Epithelial cell of proximal tubule (primary cell): ENCODE data around the gene ZSWIM6. TPM values are rescaled to one million over a fixed set of nuclear protein-coding genes. Genes with fewer than 3 reads are reported as not detected.

ENCODE experiments used
- DNase-seq: peaks from one replicate; pipeline ENCODE4 v3.0.0-alpha.2; 2011; ENCODE audit warnings: low read depth
- H3K4me3 ChIP-seq: 2 replicates; pipeline ENCODE4 v1.5.1; 2011; ENCODE audit warnings: low read depth, mild to moderate bottlenecking, low read length
- CTCF ChIP-seq: conservative IDR thresholded peaks from 2 replicates; pipeline ENCODE4 v1.5.1; 2012; ENCODE audit warnings: low read depth, mild to moderate bottlenecking, low read length
- total RNA-seq: library from RNA; depleted of rRNA; stranded (reverse); fragments of >200 nt; gene quantifications from 2 replicates; pipeline ENCODE4 v1.2.3, GENCODE V29; 2015

Gene ZSWIM6
- total RNA-seq, 1 donor from 2014 or later, result 8.2 TPM

- H3K4me3 ChIP-seq, result no peak overlapping the region
- DNase-seq, result no peak
- no peak for TF ChIP-seq CTCF
These were observed 257.9 kb downstream of the ZSWIM6 start for GRCh38 chr5:61589946-61590345.

GRCh38 chr5:61590473-61590872 is 258.4 kb downstream of the ZSWIM6 start:
- no peak for DNase-seq
- H3K4me3 ChIP-seq, result no peak overlapping the region
- no peak for TF ChIP-seq CTCF

GRCh38 chr5:61591859-61592258 is 259.8 kb downstream of the ZSWIM6 start:
- H3K4me3 ChIP-seq, result no peak overlapping the region
- no peak for DNase-seq
- no peak for TF ChIP-seq CTCF

- no peak for DNase-seq
- no peak for TF ChIP-seq CTCF
- no peak overlapping the region for H3K4me3 ChIP-seq
These were observed 263.4 kb downstream of the ZSWIM6 start for GRCh38 chr5:61595426-61595825.

Other genes with a start within 250 kb of the ZSWIM6 start
- 70.5 and 71.4 TPM in 2 replicates for gene SMIM15, start 169.8 kb upstream of the ZSWIM6 start, total RNA-seq